ENCODE measurements around the gene ARHGEF7.
A peak's percentile ranks its signal among the peaks of the same experiment; 100 is the strongest.

The ARHGEF7 gene

GRCh38 chr13:111316161-111316730, 201.1 kb downstream of the ARHGEF7 start:
- no peak for DNase-seq

- DNase-seq = no peak
These were observed 202.0 kb downstream of the ARHGEF7 start for GRCh38 chr13:111317042-111317550.

GRCh38 chr13:111317571-111318345, 202.6 kb downstream of the ARHGEF7 start:
- DNase-seq = peak; percentile 48

- DNase-seq = peak; percentile 49
These were observed 203.3 kb downstream of the ARHGEF7 start for GRCh38 chr13:111318386-111318785.

GRCh38 chr13:111319521-111319920, 204.4 kb downstream of the ARHGEF7 start:
- DNase-seq = no peak

- peak; percentile 51 for DNase-seq
These were observed 205.1 kb downstream of the ARHGEF7 start, which contains the start of gene TEX29 for GRCh38 chr13:111319998-111320911. Gene TEX29, plus strand, starts transcription at chr13:111320642. Its CDS starts 249 bp downstream, at chr13:111320891.

GRCh38 chr13:111322001-111322915, 207.1 kb downstream of the ARHGEF7 start:
- peak; percentile 48 for DNase-seq

GRCh38 chr13:111322916-111323331, 207.8 kb downstream of the ARHGEF7 start:
- DNase-seq = peak; percentile 43

- peak; percentile 46 for DNase-seq
These were observed 208.4 kb downstream of the ARHGEF7 start for GRCh38 chr13:111323549-111323948.

- DNase-seq = peak; percentile 45
These were observed 209.0 kb downstream of the ARHGEF7 start for GRCh38 chr13:111323950-111324651.

GRCh38 chr13:111324736-111325135, 209.6 kb downstream of the ARHGEF7 start:
- DNase-seq = no peak

GRCh38 chr13:111325146-111325890, 210.2 kb downstream of the ARHGEF7 start:
- DNase-seq = peak; percentile 50

GRCh38 chr13:111325941-111326620, 211.0 kb downstream of the ARHGEF7 start:
- DNase-seq = peak; percentile 47

GRCh38 chr13:111326621-111326965, 211.5 kb downstream of the ARHGEF7 start:
- DNase-seq = no peak

- no peak for DNase-seq
These were observed 212.0 kb downstream of the ARHGEF7 start for GRCh38 chr13:111326981-111327642.

- DNase-seq = no peak
These were observed 212.8 kb downstream of the ARHGEF7 start for GRCh38 chr13:111327730-111328573.

- no peak for DNase-seq
These were observed 213.7 kb downstream of the ARHGEF7 start for GRCh38 chr13:111328574-111329410.
